Sigmoid colon (tissue), 7 donors: ENCODE results near the gene FIG4. TPM values are rescaled to one million over a fixed set of nuclear protein-coding genes. Genes with fewer than 3 reads are reported as not detected.

ENCODE experiments used
- DNase-seq: peaks from one replicate; pipeline ENCODE4 v3.0.0-alpha.2; 2019
- H3K27ac ChIP-seq, 4 donors: fragments of 200-600 bp; sonication (generic); one replicate each; pipeline ENCODE4 v1.5.1; 2016 to 2019; ENCODE audit warnings: mild to moderate bottlenecking in 1 of 4
- H3K27me3 ChIP-seq, 3 donors: fragments of 200-600 bp; sonication (generic); one replicate each; pipeline ENCODE4 v1.5.1; 2019; ENCODE audit warnings: mild to moderate bottlenecking in 1 of 3
- H3K36me3 ChIP-seq, 4 donors: fragments of 200-600 bp; sonication (generic); one replicate each; pipeline ENCODE4 v1.5.1; 2016 to 2019
- H3K4me1 ChIP-seq, 4 donors: fragments of 200-600 bp; sonication (generic); one replicate each; pipeline ENCODE4 v1.5.1; 2017 to 2019
- H3K4me3 ChIP-seq, 4 donors: fragments of 200-600 bp; sonication (generic); one replicate each; pipeline ENCODE4 v1.5.1; 2017 to 2019; ENCODE audit warnings: mild to moderate bottlenecking in 2 of 4, moderate library complexity in 1 of 4
- H3K9me3 ChIP-seq, 4 donors: fragments of 200-600 bp in 3 of 4; sonication (generic) in 3 of 4; one replicate each; pipeline versions ENCODE4 v1.5.1 to v1.6.1; 2013 to 2019
- EP300 ChIP-seq, 4 donors: sonication (generic); formaldehyde crosslinking; IDR thresholded peaks; one replicate each; pipeline ENCODE4 v1.6.1; 2017; ENCODE audit warnings: antibody characterized with exemption in 4 of 4
- POLR2A ChIP-seq, 2 donors: fragments of 450-650 bp; IDR thresholded peaks; one replicate each; pipeline ENCODE4 v1.6.1; 2016; ENCODE audit warnings: antibody characterized with exemption in 2 of 2, mild to moderate bottlenecking in 2 of 2, moderate library complexity in 2 of 2
- POLR2AphosphoS5 ChIP-seq, 4 donors: sonication (generic); formaldehyde crosslinking; IDR thresholded peaks; one replicate each; pipeline ENCODE4 v1.6.1; 2017; ENCODE audit warnings: antibody characterized with exemption in 4 of 4
- WGBS, 2 donors: extraction: QIAGEN DNeasy Blood & Tissue Kit; methylation state at CpG; one replicate each; pipeline ENCODE4 v1.1.7; 2013; 5-methylcytosine and 5-hydroxymethylcytosine counted together
- intact Hi-C: fragments of 100-400 bp; cut with DNase I; formaldehyde crosslinking; loops from one replicate; pipeline ENCODE4 v1.15.1; 2023
- polyA plus RNA-seq, 3 donors: library from polyadenylated mRNA; stranded (reverse); fragments of 200-250 nt; gene quantifications; one replicate each; pipeline ENCODE4 v1.2.3, GENCODE V29; 2013
- total RNA-seq, 4 donors: library from RNA; depleted of rRNA; stranded (reverse); fragments of >200 nt; gene quantifications; one replicate each; pipeline ENCODE4 v1.1.0, GENCODE V29; 2016
- TF ChIP-seq, protein P1 (sequence below), 4 experiments: fragments of 450-650 bp in 3 of 4; fragments of 200-600 bp in 1 of 4; IDR thresholded peaks; one replicate each; pipeline ENCODE4 v1.5.1; 2016 to 2019; ENCODE audit warnings: antibody characterized with exemption in 4 of 4, mild to moderate bottlenecking in 3 of 4, moderate library complexity in 2 of 4
- donor health status: healthy with polysubstance abuse.
- donor health status: Bipolar disorder and iron deficiency.
- donor health status: healthy.

FIG4 gene
- total and polyA plus RNA-seq, 7 donors, result 9.8 to 24.1 (median 11.9) TPM

DNA sequence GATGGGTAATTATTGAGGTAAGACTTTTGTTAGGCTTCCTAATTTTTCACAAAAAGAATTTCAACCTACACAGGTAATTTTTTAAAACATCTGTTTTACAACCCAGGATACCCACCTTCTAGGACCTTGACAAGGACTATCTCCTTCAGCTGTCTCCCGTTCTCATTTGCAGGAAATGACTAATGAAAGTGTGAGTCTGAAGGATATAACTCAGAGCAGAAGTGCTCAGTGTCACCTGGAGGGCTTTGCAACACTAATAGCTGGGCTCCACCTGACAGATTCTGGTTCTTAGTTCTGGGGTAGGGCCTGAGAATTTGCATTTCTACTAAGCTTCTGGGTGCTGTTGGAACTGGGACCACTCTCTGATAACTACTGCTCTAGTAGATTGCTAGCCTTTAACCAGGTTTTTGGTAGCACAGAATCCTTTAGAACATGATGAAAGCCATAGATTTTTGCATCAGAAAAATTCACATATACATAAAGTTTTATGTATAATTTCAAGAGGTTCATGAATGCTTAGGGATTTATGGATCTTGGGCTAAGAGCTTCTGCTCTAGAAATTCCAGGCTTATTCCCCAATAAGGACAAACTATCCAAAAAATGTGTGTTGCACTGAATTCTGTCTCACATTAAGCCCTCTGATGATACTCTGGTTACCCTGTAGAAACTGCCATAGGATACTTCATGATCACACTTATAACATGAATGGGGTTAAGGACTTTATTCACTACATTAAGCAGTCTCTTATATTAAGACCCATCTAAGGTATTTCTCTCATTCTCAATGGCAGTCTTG, 30.4 kb upstream of the FIG4 start:
- no peak overlapping the region for H3K4me3 ChIP-seq
- no peaks in the 10 kb centered on the region for H3K4me1 ChIP-seq
- WGBS, 2 donors, result 45 to 67% methylated on average over 1 of the region's 1 CpG
- TF ChIP-seq, protein P1, sequence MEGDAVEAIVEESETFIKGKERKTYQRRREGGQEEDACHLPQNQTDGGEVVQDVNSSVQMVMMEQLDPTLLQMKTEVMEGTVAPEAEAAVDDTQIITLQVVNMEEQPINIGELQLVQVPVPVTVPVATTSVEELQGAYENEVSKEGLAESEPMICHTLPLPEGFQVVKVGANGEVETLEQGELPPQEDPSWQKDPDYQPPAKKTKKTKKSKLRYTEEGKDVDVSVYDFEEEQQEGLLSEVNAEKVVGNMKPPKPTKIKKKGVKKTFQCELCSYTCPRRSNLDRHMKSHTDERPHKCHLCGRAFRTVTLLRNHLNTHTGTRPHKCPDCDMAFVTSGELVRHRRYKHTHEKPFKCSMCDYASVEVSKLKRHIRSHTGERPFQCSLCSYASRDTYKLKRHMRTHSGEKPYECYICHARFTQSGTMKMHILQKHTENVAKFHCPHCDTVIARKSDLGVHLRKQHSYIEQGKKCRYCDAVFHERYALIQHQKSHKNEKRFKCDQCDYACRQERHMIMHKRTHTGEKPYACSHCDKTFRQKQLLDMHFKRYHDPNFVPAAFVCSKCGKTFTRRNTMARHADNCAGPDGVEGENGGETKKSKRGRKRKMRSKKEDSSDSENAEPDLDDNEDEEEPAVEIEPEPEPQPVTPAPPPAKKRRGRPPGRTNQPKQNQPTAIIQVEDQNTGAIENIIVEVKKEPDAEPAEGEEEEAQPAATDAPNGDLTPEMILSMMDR (IDR thresholded peaks at IDR 0.05), result no peak
- TF ChIP-seq POLR2A (IDR thresholded peaks at IDR 0.05) (no peak), POLR2AphosphoS5 (IDR thresholded peaks at IDR 0.05) (no peak), EP300 (IDR thresholded peaks at IDR 0.05) (no peak)
- H3K36me3 ChIP-seq, result peaks cover 0 to 17% (median 0%) of the 10 kb centered on the region in 4 donors
- no peaks in the 10 kb centered on the region for H3K27me3 ChIP-seq
- H3K9me3 ChIP-seq, result no peaks in the 10 kb centered on the region
- intact Hi-C loops, result no loop called here
- no peak overlapping the region for H3K27ac ChIP-seq
- DNase-seq, result no peak

DNA sequence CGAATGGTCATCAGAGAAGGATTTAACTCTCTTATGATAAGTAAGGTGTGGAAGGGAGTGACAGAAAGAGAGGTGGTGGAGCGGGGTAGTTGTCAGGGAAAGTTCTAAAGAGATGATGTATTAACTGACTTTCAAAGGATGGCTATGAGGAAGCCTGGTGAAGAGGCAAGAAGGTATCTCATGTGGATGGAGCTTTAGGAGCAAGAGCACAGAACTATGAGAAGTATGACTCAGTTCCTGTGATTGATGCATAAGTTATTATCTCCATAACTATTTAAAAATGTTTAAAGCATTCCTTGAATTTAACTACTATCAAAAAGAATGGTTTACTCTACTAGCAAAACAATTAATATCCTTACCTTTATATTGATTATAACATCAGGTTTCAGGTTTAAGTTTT, 28.9 kb upstream of the FIG4 start:
- peaks cover 0 to 10% (median 0%) of the 10 kb centered on the region in 4 donors for H3K36me3 ChIP-seq
- intact Hi-C loops, result no loop called here
- TF ChIP-seq POLR2AphosphoS5 (IDR thresholded peaks at IDR 0.05) (no peak), POLR2A (IDR thresholded peaks at IDR 0.05) (no peak), EP300 (IDR thresholded peaks at IDR 0.05) (no peak)
- TF ChIP-seq, protein P1 (IDR thresholded peaks at IDR 0.05), result no peak
- no peak overlapping the region for H3K27ac ChIP-seq
- H3K27me3 ChIP-seq, result no peaks in the 10 kb centered on the region
- WGBS, 2 donors, result 94% methylated on average over 2 of the region's 2 CpGs
- no peaks in the 10 kb centered on the region for H3K4me1 ChIP-seq
- H3K9me3 ChIP-seq, result no peaks in the 10 kb centered on the region
- H3K4me3 ChIP-seq, result no peak overlapping the region
- DNase-seq, result no peak

DNA sequence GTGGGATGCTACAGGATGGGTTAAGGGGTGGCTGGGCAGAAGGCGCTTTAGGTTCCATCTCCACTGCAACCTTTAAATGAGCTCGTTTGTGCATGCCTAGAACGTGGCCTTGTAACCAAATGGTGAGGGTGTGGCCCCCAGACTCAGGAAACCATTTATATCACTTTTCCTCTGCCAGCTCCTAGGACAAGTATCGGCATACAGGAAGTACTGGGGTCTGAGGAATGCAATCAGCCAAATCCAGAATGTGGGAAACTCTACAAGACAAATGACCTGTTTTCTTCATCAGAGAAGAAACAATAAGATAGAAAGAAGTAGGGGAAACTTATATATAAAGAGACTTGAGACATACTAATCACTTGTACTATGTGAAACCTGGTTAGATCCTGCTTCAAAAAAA, 21.3 kb upstream of the FIG4 start:
- 87 to 90% methylated on average over 4 of the region's 4 CpGs for WGBS, 2 donors

DNA sequence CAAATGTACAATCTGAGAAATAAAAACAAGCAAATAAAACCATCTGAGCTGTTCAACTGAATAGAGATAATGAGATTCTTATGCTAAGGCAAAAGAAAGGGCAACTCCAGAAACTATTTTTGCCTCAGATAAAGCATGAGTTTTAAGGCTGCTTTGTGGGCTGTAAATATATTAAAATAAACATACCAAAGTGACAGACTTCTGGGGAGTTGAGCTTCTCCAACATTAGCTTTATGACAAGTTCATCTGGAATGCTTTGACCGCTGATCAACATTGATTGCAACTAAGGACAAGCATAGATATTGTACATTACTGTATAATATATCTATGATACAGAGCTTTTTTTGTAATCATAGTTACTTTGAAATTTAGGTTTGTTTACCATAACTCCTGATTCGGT, 19.4 kb upstream of the FIG4 start:
- 85 to 91% methylated on average over 2 of the region's 2 CpGs for WGBS, 2 donors
- no peaks in the 10 kb centered on the region for H3K27me3 ChIP-seq
- H3K27ac ChIP-seq, result no peak overlapping the region
- H3K9me3 ChIP-seq, result no peaks in the 10 kb centered on the region
- DNase-seq, result no peak
- H3K4me1 ChIP-seq, result no peaks in the 10 kb centered on the region
- TF ChIP-seq POLR2AphosphoS5 (IDR thresholded peaks at IDR 0.05) (no peak), EP300 (IDR thresholded peaks at IDR 0.05) (no peak), POLR2A (IDR thresholded peaks at IDR 0.05) (no peak)
- TF ChIP-seq, protein P1 (IDR thresholded peaks at IDR 0.05), result no peak
- H3K36me3 ChIP-seq, result peaks cover 0 to 8% (median 0%) of the 10 kb centered on the region in 4 donors
- H3K4me3 ChIP-seq, result no peak overlapping the region
- intact Hi-C loops, result no loop called here

More for the DNA sequence above, 21.3 kb upstream of the FIG4 start:
- TF ChIP-seq, protein P1 (IDR thresholded peaks at IDR 0.05), result no peak
- TF ChIP-seq POLR2A (IDR thresholded peaks at IDR 0.05) (no peak), POLR2AphosphoS5 (IDR thresholded peaks at IDR 0.05) (no peak), EP300 (IDR thresholded peaks at IDR 0.05) (no peak)
- H3K9me3 ChIP-seq, result no peaks in the 10 kb centered on the region
- H3K27ac ChIP-seq, result no peak overlapping the region
- intact Hi-C loops, result no loop called here
- H3K36me3 ChIP-seq, result peaks cover 0 to 8% (median 0%) of the 10 kb centered on the region in 4 donors
- no peak overlapping the region for H3K4me3 ChIP-seq
- no peaks in the 10 kb centered on the region for H3K4me1 ChIP-seq
- DNase-seq, result no peak
- no peaks in the 10 kb centered on the region for H3K27me3 ChIP-seq
